SJCRH30 (cell line): Measurements from ENCODE around the gene DHRSX. TPM values are rescaled to one million over a fixed set of nuclear protein-coding genes. Genes with fewer than 3 reads are reported as not detected.
"Not testable (repeated sequence)": the region's sequence is repeated elsewhere in the genome, so short reads cannot be mapped to it uniquely, and the experiment has no call there.

Experiments
- DNase-seq, 2 experiments: peaks; one replicate each; pipeline ENCODE4 v3.0.0-alpha.2; 2015 to 2020
- H3K27ac ChIP-seq: fragments of 250-450 bp; sonication (Bioruptor Pico); 2 replicates; pipeline ENCODE4 v1.5.1; 2020; ENCODE audit warnings: mild to moderate bottlenecking, moderate library complexity
- H3K27me3 ChIP-seq: fragments of 250-450 bp; sonication (Bioruptor Pico); 2 replicates; pipeline ENCODE4 v1.5.1; 2020; ENCODE audit warnings: mild to moderate bottlenecking, moderate library complexity
- H3K36me3 ChIP-seq: fragments of 250-450 bp; sonication (Bioruptor Pico); 2 replicates; pipeline ENCODE4 v1.5.1; 2020; ENCODE audit warnings: mild to moderate bottlenecking, moderate library complexity
- H3K4me1 ChIP-seq: fragments of 250-450 bp; sonication (Bioruptor Pico); 2 replicates; pipeline ENCODE4 v1.5.1; 2020; ENCODE audit warnings: mild to moderate bottlenecking, moderate library complexity
- H3K4me3 ChIP-seq: fragments of 250-450 bp; sonication (Bioruptor Pico); 2 replicates; pipeline ENCODE4 v1.5.1; 2020; ENCODE audit warnings: mild to moderate bottlenecking, moderate library complexity
- H3K9me3 ChIP-seq: fragments of 250-450 bp; sonication (Bioruptor Pico); replicated peaks from 2 replicates; pipeline ENCODE4 v1.5.1; 2020; ENCODE audit warnings: mild to moderate bottlenecking, moderate library complexity
- total RNA-seq: library from RNA; depleted of rRNA; stranded (reverse); fragments of >200 nt; shearing (Covaris generic); gene quantifications from 2 replicates; pipeline ENCODE4 v1.2.3, GENCODE V29; 2014

DHRSX gene
- total RNA-seq, 1 experiment from 2014 or later: 12.0 TPM

GRCh38 chrX:2264179-2265030 is 236.4 kb downstream of the DHRSX start:
- no peak for DNase-seq
- no peaks in the 10 kb centered on the region for H3K9me3 ChIP-seq
- no peak overlapping the region for H3K4me3 ChIP-seq
- no peaks in the 10 kb centered on the region for H3K36me3 ChIP-seq
- H3K27ac ChIP-seq: no peak overlapping the region
- no peaks in the 10 kb centered on the region for H3K4me1 ChIP-seq
- no peaks in the 10 kb centered on the region for H3K27me3 ChIP-seq

DNA sequence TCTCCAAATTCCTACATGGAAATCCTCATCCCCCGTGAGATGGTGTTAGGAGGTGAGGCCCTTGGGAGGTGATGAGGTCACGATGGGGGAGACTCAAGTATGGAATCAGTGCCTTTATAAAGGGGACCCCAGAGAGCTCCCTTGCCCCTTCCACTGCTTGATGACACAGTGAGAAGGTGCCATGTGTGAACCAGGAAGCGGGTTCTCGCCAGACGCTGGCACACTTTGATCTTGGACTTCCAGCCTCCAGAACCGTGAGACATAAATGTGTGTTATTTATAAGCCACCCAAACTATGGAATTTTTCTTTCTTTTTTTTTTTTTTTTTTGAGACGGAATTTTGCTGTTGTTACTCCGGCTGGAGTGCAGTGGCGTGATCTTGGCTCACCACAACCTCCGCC is 237.6 kb downstream of the DHRSX start:
- no peaks in the 10 kb centered on the region for H3K4me1 ChIP-seq
- no peak overlapping the region for H3K4me3 ChIP-seq
- H3K27me3 ChIP-seq: no peaks in the 10 kb centered on the region
- H3K36me3 ChIP-seq: no peaks in the 10 kb centered on the region
- DNase-seq: no peak
- no peaks in the 10 kb centered on the region for H3K9me3 ChIP-seq
- H3K27ac ChIP-seq: no peak overlapping the region

- H3K27ac ChIP-seq: no peak overlapping the region
- H3K36me3 ChIP-seq: no peaks in the 10 kb centered on the region
- no peaks in the 10 kb centered on the region for H3K9me3 ChIP-seq
- no peaks in the 10 kb centered on the region for H3K27me3 ChIP-seq
- no peaks in the 10 kb centered on the region for H3K4me1 ChIP-seq
- no peak overlapping the region for H3K4me3 ChIP-seq
- DNase-seq: no peak
These were observed 238.1 kb downstream of the DHRSX start for GRCh38 chrX:2262668-2263055.

DNA sequence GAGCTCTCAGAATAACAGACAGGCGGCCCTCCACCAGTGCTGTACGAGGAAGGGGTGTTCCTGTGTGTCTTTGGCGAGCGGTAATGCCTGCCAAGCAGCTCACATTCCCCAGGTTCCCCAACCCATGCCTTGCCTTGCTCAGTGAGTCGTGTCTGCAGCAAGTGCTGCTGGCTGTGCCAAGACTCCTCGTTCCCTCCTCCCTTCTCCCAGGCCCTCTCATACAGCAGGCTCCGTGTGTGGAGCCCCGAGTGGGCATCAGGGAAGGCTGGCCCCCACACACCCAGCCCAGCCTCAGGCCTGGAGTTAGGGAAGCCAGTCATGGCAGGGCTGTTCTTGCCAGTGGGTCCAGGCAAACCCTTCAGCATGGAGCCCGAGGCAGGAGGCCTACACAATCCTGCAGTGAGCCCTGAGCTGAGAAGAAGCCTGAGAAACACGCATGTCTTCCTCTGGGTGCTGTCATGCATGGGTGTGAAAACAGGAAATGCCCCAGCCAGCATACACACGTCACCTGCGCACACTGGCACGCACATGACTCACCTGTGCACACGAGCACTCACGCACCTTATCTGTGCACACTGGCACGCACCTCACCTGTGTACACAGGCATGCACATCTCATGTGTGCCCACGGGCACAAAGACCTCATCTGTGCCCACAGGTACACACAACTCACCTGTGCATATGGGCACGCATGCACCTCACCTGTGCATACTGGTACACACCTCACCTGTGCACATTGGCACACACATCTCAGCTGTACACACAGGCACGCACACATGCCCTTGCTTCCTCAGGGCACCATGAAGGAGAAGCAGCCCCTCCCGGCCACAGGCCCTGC is 238.7 kb downstream of the DHRSX start:
- H3K4me1 ChIP-seq: no peaks in the 10 kb centered on the region
- H3K27ac ChIP-seq: no peak overlapping the region
- H3K36me3 ChIP-seq: no peaks in the 10 kb centered on the region
- H3K9me3 ChIP-seq: no peaks in the 10 kb centered on the region
- H3K4me3 ChIP-seq: no peak overlapping the region
- H3K27me3 ChIP-seq: no peaks in the 10 kb centered on the region
- no peak for DNase-seq

DNA sequence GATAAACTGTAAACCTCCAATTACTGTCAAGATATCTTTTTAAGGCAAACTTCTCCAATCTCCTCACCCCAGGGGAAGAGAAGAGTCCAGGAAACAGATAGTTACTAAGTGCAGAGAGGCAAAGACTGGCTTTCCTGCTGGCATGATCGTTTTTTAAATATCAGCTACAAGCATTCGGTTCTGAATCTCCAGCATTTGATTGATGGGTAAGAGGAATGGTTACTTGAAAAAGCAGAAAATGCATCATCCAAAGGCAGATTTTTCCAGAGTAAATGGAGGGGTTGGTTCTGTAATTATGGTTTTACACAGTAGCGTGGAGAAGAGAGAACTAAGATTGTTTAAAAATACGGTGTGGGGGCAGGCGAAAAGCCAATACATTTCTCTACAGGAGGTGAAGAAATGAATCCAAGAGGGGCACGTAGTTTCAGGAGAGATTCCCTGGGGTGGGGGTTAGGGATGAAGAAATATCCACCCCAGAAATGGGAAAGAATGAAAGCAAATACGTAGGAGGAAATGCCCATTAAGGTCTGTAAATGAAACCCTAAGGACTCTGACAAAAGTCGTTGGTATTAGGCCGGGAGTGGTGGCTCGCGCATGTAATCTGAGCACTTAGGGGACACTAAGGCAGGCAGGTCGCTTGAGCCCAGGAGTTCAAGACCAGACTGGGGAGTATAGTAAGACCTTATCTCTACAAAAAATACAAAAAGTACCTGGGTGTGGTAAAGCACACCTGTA is 248.3 kb downstream of the DHRSX start:
- no peak for DNase-seq
- Histone ChIP-seq H3K4me3 (no peak overlapping the region), H3K27ac (no peak overlapping the region), H3K27me3 (no peaks in the 10 kb centered on the region), H3K9me3 (no peaks in the 10 kb centered on the region), H3K36me3 (no peaks in the 10 kb centered on the region), H3K4me1 (no peaks in the 10 kb centered on the region)

GRCh38 chrX:2251211-2251610 is 249.6 kb downstream of the DHRSX start:
- no peak overlapping the region for H3K27ac ChIP-seq
- no peaks in the 10 kb centered on the region for H3K9me3 ChIP-seq
- no peaks in the 10 kb centered on the region for H3K27me3 ChIP-seq
- H3K4me3 ChIP-seq: no peak overlapping the region
- no peak for DNase-seq
- H3K4me1 ChIP-seq: no peaks in the 10 kb centered on the region
- no peaks in the 10 kb centered on the region for H3K36me3 ChIP-seq

- Histone ChIP-seq H3K27ac (no peak overlapping the region), H3K36me3 (no peaks in the 10 kb centered on the region), H3K27me3 (no peaks in the 10 kb centered on the region), H3K4me1 (no peaks in the 10 kb centered on the region), H3K4me3 (no peak overlapping the region), H3K9me3 (no peaks in the 10 kb centered on the region)
- no peak for DNase-seq
These were observed 256.8 kb downstream of the DHRSX start for GRCh38 chrX:2243913-2244460.

GRCh38 chrX:2242980-2243379 is 257.8 kb downstream of the DHRSX start:
- no peaks in the 10 kb centered on the region for H3K36me3 ChIP-seq
- no peaks in the 10 kb centered on the region for H3K4me1 ChIP-seq
- DNase-seq: no peak
- H3K9me3 ChIP-seq: no peaks in the 10 kb centered on the region
- H3K27me3 ChIP-seq: no peaks in the 10 kb centered on the region
- no peak overlapping the region for H3K27ac ChIP-seq
- no peak overlapping the region for H3K4me3 ChIP-seq

- no peaks in the 10 kb centered on the region for H3K27me3 ChIP-seq
- H3K36me3 ChIP-seq: no peaks in the 10 kb centered on the region
- no peaks in the 10 kb centered on the region for H3K9me3 ChIP-seq
- no peak for DNase-seq
- H3K4me1 ChIP-seq: no peaks in the 10 kb centered on the region
- no peak overlapping the region for H3K27ac ChIP-seq
- no peak overlapping the region for H3K4me3 ChIP-seq
These were observed 258.4 kb downstream of the DHRSX start for GRCh38 chrX:2242326-2242725.

- H3K4me3 ChIP-seq, H3K27ac ChIP-seq, H3K4me1 ChIP-seq, H3K36me3 ChIP-seq, DNase-seq, H3K27me3 ChIP-seq, H3K9me3 ChIP-seq: not testable (repeated sequence)
These were observed 259.3 kb downstream of the DHRSX start for GRCh38 chrX:2241496-2241895.

DNA sequence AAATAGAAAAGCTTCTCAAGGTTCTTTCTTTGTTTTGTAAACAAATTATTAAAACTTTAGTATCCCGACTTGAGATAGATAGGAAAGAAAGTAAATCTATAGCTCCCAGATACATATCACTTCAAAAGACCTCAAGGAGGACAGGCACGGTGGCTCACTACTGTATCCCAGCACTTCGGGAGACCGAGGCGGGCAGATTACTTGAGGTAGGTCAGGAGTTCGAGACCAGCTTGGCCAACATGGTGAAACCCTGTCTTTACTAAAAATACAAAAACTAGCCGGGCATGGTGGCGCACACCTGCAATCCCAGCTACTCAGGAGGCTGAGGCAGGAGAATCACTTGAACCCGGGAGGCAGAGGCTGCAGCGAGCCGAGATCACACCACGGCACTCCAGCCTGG is 260.0 kb downstream of the DHRSX start:
- H3K27ac ChIP-seq, H3K4me3 ChIP-seq, H3K27me3 ChIP-seq, H3K9me3 ChIP-seq, H3K4me1 ChIP-seq, H3K36me3 ChIP-seq, DNase-seq: not testable (repeated sequence)

GRCh38 chrX:2237976-2238375 is 262.8 kb downstream of the DHRSX start:
- Histone ChIP-seq H3K27me3 (no peaks in the 10 kb centered on the region), H3K4me1 (no peaks in the 10 kb centered on the region), H3K27ac (no peak overlapping the region), H3K4me3 (no peak overlapping the region), H3K9me3 (no peaks in the 10 kb centered on the region), H3K36me3 (no peaks in the 10 kb centered on the region)
- DNase-seq: no peak

- H3K36me3 ChIP-seq: no peaks in the 10 kb centered on the region
- DNase-seq: no peak
These were observed 269.1 kb downstream of the DHRSX start for GRCh38 chrX:2231570-2232192.

GRCh38 chrX:2230457-2230856 is 270.3 kb downstream of the DHRSX start:
- no peaks in the 10 kb centered on the region for H3K4me1 ChIP-seq
- no peak overlapping the region for H3K27ac ChIP-seq
- no peak for DNase-seq
- no peaks in the 10 kb centered on the region for H3K27me3 ChIP-seq
- no peaks in the 10 kb centered on the region for H3K9me3 ChIP-seq
- H3K36me3 ChIP-seq: no peaks in the 10 kb centered on the region
- H3K4me3 ChIP-seq: no peak overlapping the region

More at GRCh38 chrX:2231570-2232192, 269.1 kb downstream of the DHRSX start:
- Histone ChIP-seq H3K4me3 (no peak overlapping the region), H3K4me1 (no peaks in the 10 kb centered on the region), H3K27ac (no peak overlapping the region), H3K9me3 (no peaks in the 10 kb centered on the region), H3K27me3 (no peaks in the 10 kb centered on the region)
